H1 (cell line): ENCODE results near the gene DDX43. TPM values are rescaled to one million over a fixed set of nuclear protein-coding genes. Genes with fewer than 3 reads are reported as not detected.

Source experiments
- CTCF ChIA-PET: fragments of 300-600 bp; sonication (Branson Sonifier 250); formaldehyde crosslinking; loops from one replicate; lab custom pipeline; 2021; ENCODE audit not compliant: partially characterized antibody; lab: Charles Lee
- POLR2A ChIA-PET: fragments of 300-600 bp; sonication (Branson Sonifier 250); formaldehyde crosslinking; loops from one replicate; lab custom pipeline; 2021; ENCODE audit warnings: inconsistent platforms; ENCODE audit not compliant: partially characterized antibody; lab: Charles Lee
- DNase-seq, 2 experiments: peaks; one replicate each; pipeline versions ENCODE4 v3.0.0 to v3.0.0-alpha.2; 2010 to 2022; ENCODE audit warnings: low spot score in 2 of 2, low read depth in 1 of 2, mixed read lengths in 1 of 2
- FAIRE-seq: peaks from 2 replicates; lab custom pipeline; 2011; peaks lifted over from hg19 to GRCh38; lab: Jason Lieb, UNC
- H2AFZ ChIP-seq: 2 replicates; pipeline ENCODE4 v1.8.1; 2012; ENCODE audit warnings: low read length, inconsistent platforms
- H2AK5ac ChIP-seq: 2 replicates; pipeline ENCODE4 v1.6.1; 2013; ENCODE audit warnings: low read depth, low read length
- H2BK120ac ChIP-seq: replicated peaks from 2 replicates; pipeline ENCODE3; 2013; ENCODE audit warnings: low read depth, low read length, inconsistent platforms
- H2BK12ac ChIP-seq: 2 replicates; pipeline ENCODE4 v1.6.1; 2013; ENCODE audit warnings: low read depth, low read length
- H2BK15ac ChIP-seq: 2 replicates; pipeline ENCODE4 v1.6.1; 2013; ENCODE audit warnings: low read length
- H2BK20ac ChIP-seq: 2 replicates; pipeline ENCODE4 v1.6.1; 2013; ENCODE audit warnings: low read length
- H2BK5ac ChIP-seq: 2 replicates; pipeline ENCODE4 v1.6.1; 2013; ENCODE audit warnings: low read depth, low read length
- H3K14ac ChIP-seq: 2 replicates; pipeline ENCODE4 v1.6.1; 2013; ENCODE audit warnings: inconsistent platforms; ENCODE audit not compliant: insufficient read length
- H3K18ac ChIP-seq: 2 replicates; pipeline ENCODE4 v1.6.1; 2013; ENCODE audit warnings: low read length; ENCODE audit errors: extremely low read depth
- H3K23ac ChIP-seq: 2 replicates; pipeline ENCODE4 v1.6.1; 2013; ENCODE audit warnings: inconsistent platforms; ENCODE audit not compliant: insufficient read length
- H3K23me2 ChIP-seq: 2 replicates; pipeline ENCODE4 v1.6.1; 2013; ENCODE audit warnings: low read depth, low read length
- H3K27ac ChIP-seq: 2 replicates; pipeline ENCODE4 v1.6.1; 2011; ENCODE audit warnings: low read depth, low read length, inconsistent platforms
- H3K27me3 ChIP-seq, 4 experiments: replicated peaks in 1 of 4; 1 replicate in 1 of 4; 2 replicates in 3 of 4; pipeline versions ENCODE4 v1.6.1 to v1.8.1; 2011 to 2013; ENCODE audit warnings: low read length in 3 of 4, mild to moderate bottlenecking in 3 of 4, inconsistent platforms in 2 of 4, mixed read lengths in 2 of 4, moderate library complexity in 1 of 4; ENCODE audit not compliant: control insufficient read depth in 3 of 4, insufficient read depth in 3 of 4; ENCODE audit errors: extremely low read depth in 1 of 4
- H3K36me3 ChIP-seq, 4 experiments: 2 replicates each; pipeline versions ENCODE4 v1.6.1 to v1.8.1; 2011 to 2013; ENCODE audit warnings: mild to moderate bottlenecking in 4 of 4, low read length in 3 of 4, moderate library complexity in 2 of 4, control low read depth in 1 of 4, inconsistent platforms in 1 of 4; ENCODE audit not compliant: insufficient read depth in 4 of 4, control insufficient read depth in 2 of 4
- H3K4ac ChIP-seq: replicated peaks from 2 replicates; pipeline ENCODE3; 2013; ENCODE audit warnings: low read length, low read depth, mixed read lengths, inconsistent platforms; ENCODE audit not compliant: insufficient read length
- H3K4me1 ChIP-seq, 4 experiments: replicated peaks in 1 of 4; 1 replicate in 1 of 4; 2 replicates in 3 of 4; pipeline versions ENCODE4 v1.6.1 to v1.8.1; 2011 to 2013; ENCODE audit warnings: low read length in 3 of 4, inconsistent platforms in 2 of 4, mixed read lengths in 1 of 4; ENCODE audit not compliant: insufficient read depth in 4 of 4, control insufficient read depth in 3 of 4
- H3K4me2 ChIP-seq, 2 experiments: 2 replicates each; pipeline versions ENCODE4 v1.6.1 to v1.8.1; 2011 to 2013; ENCODE audit warnings: low read depth in 2 of 2, low read length in 2 of 2, control low read depth in 1 of 2, inconsistent platforms in 1 of 2, mild to moderate bottlenecking in 1 of 2; ENCODE audit not compliant: insufficient read depth in 1 of 2
- H3K4me3 ChIP-seq, 4 experiments: fragments of 200-600, 300-600 bp in 1 of 4; sonication (generic), shearing (Covaris generic), sonication (Bioruptor Twin) in 1 of 4; 2 replicates each; pipeline versions ENCODE4 v1.5.1 to v1.8.1; 2011 to 2016; ENCODE audit warnings: low read length in 4 of 4, low read depth in 3 of 4, control low read depth in 2 of 4, inconsistent platforms in 2 of 4, mild to moderate bottlenecking in 2 of 4, mixed read lengths in 1 of 4, moderate library complexity in 1 of 4; ENCODE audit not compliant: insufficient read depth in 2 of 4; ENCODE audit errors: extremely low read depth in 1 of 4
- H3K56ac ChIP-seq: replicated peaks from 2 replicates; pipeline ENCODE3; 2013; ENCODE audit warnings: low read depth, mild to moderate bottlenecking, mixed read lengths, low read length, inconsistent platforms; ENCODE audit not compliant: insufficient read length
- H3K79me1 ChIP-seq: 2 replicates; pipeline ENCODE4 v1.6.1; 2013; ENCODE audit warnings: low read depth, low read length, control low read depth
- H3K79me2 ChIP-seq, 2 experiments: 2 replicates each; pipeline versions ENCODE4 v1.6.1 to v1.8.1; 2012 to 2013; ENCODE audit warnings: low read length in 2 of 2, mild to moderate bottlenecking in 2 of 2, inconsistent platforms in 1 of 2; ENCODE audit not compliant: insufficient read depth in 2 of 2, control insufficient read depth in 1 of 2
- H3K9ac ChIP-seq, 4 experiments: replicated peaks in 1 of 4; 1 replicate in 1 of 4; 2 replicates in 3 of 4; pipeline versions ENCODE4 v1.6.1 to v1.8.1; 2011 to 2013; ENCODE audit warnings: low read depth in 3 of 4, low read length in 3 of 4, control low read depth in 2 of 4, mild to moderate bottlenecking in 2 of 4, moderate library complexity in 2 of 4, inconsistent platforms in 1 of 4; ENCODE audit errors: extremely low read depth in 1 of 4
- H3K9me3 ChIP-seq, 2 experiments: 2 replicates each; pipeline versions ENCODE4 v1.6.1 to v1.8.1; 2012 to 2013; ENCODE audit warnings: mild to moderate bottlenecking in 2 of 2, moderate library complexity in 2 of 2, control low read depth in 1 of 2, inconsistent platforms in 1 of 2, low read depth in 1 of 2, low read length in 1 of 2, mixed read lengths in 1 of 2; ENCODE audit not compliant: insufficient read depth in 2 of 2
- H4K20me1 ChIP-seq, 2 experiments: replicated peaks in 1 of 2; 2 replicates each; pipeline versions ENCODE3 to v1.8.1; 2011 to 2013; ENCODE audit warnings: inconsistent platforms in 2 of 2, low read length in 2 of 2, mild to moderate bottlenecking in 1 of 2; ENCODE audit not compliant: insufficient read depth in 2 of 2, control insufficient read depth in 1 of 2
- H4K5ac ChIP-seq: 2 replicates; pipeline ENCODE4 v1.6.1; 2013; ENCODE audit warnings: low read length, low read depth, mixed read lengths, inconsistent platforms; ENCODE audit not compliant: insufficient read length
- H4K8ac ChIP-seq: 2 replicates; pipeline ENCODE4 v1.8.0; 2013; ENCODE audit warnings: mild to moderate bottlenecking, moderate library complexity, low read length, inconsistent platforms; ENCODE audit not compliant: insufficient read depth; ENCODE audit errors: extremely low read depth
- H4K91ac ChIP-seq: replicated peaks from 2 replicates; pipeline ENCODE3; 2013; ENCODE audit warnings: low read length, mixed read lengths, inconsistent platforms; ENCODE audit not compliant: insufficient read length
- CHD2 ChIP-seq: IDR thresholded peaks from 2 replicates; pipeline ENCODE4 v1.6.1; 2012; ENCODE audit warnings: low read length, improper control_type of control experiment
- JUND ChIP-seq: IDR thresholded peaks from 2 replicates; pipeline ENCODE4 v1.6.1; 2011; ENCODE audit warnings: mild to moderate bottlenecking, improper control_type of control experiment, low read length
- KDM5A ChIP-seq: fragments of 200-600 bp; IDR thresholded peaks from 2 replicates; pipeline ENCODE4 v1.7.1; 2012; ENCODE audit warnings: mild to moderate bottlenecking, low read length, inconsistent platforms, mixed read lengths
- SIN3A ChIP-seq, 2 experiments: IDR thresholded peaks in 1 of 2; conservative IDR thresholded peaks in 1 of 2; 2 replicates each; pipeline ENCODE4 v1.6.1; 2011 to 2012; ENCODE audit warnings: low read length in 2 of 2, improper control_type of control experiment in 1 of 2, low read depth in 1 of 2, mild to moderate bottlenecking in 1 of 2
- SP2 ChIP-seq: IDR thresholded peaks from 2 replicates; pipeline ENCODE4 v1.6.1; 2012; ENCODE audit warnings: mild to moderate bottlenecking, low read length, inconsistent platforms
- TBP ChIP-seq: IDR thresholded peaks from 2 replicates; pipeline ENCODE4 v1.6.1; 2011; ENCODE audit warnings: low read depth, low read length, improper control_type of control experiment
- YY1 ChIP-seq: IDR thresholded peaks from 2 replicates; pipeline ENCODE4 v1.6.1; 2011; ENCODE audit warnings: low read depth, mild to moderate bottlenecking, low read length
- ZNF274 ChIP-seq: IDR thresholded peaks from 2 replicates; pipeline ENCODE4 v1.7.0; 2012; ENCODE audit warnings: low read length, borderline replicate concordance; ENCODE audit errors: extremely low read depth
- polyA plus RNA-seq, 7 experiments: library from polyadenylated mRNA; depleted of rRNA in 3 of 7; stranded (reverse) in 5 of 7; unstranded in 2 of 7; fragments of >200 nt in 5 of 7; fragments of 200-250 nt in 2 of 7; gene quantifications; 1 replicate in 5 of 7; 2 replicates in 1 of 7; 4 replicates in 1 of 7; pipeline versions ENCODE4 v1.2.1 to v1.2.3, GENCODE V29; 2011 to 2013; ENCODE audit warnings: missing spikeins in 2 of 7, mixed read lengths in 2 of 7
- total RNA-seq: library from RNA; stranded (reverse); fragmentation: NEBNext Ultra II Directional; extraction: Animal tissue kit (Norgen Biotek cat#: 25700); gene quantifications from 2 replicates; pipeline ENCODE4 v1.2.1, GENCODE V29; 2021

DDX43 gene
- total and polyA plus RNA-seq, 2 of the 8 experiments (the other 6 are each of a cell fraction or from before 2014, with no cell fraction given), result 0.05 TPM; not detected in 1

DNA sequence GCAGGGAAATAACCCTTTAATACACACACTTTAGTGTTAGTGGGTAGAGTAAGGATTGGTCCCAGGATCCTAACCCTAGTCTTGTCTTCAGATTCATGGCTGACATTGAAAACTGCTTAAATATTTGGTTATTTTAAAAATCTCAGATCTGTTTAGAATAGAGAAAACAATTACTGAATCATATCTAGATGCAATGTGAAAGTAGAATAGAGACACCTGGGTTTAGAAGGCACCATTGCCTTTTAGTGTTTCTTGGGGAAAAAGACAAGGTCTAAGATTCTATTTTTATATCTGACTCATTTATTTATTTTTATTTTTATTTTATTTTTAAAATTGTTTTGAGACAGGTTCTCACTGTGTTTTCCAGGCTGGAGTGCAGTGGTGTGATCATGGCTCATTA lies 6.0 kb downstream of the DDX43 start:
- ChIA-PET CTCF (no interaction called here), POLR2A (interaction anchor here (1.5 kb wide), 1 partner anchor 113 kb away, joined by 5 read pairs; no protein-coding TSS in a partner anchor)
- Histone ChIP-seq H3K9me3 (no peaks in the 10 kb centered on the region), H2BK120ac (no peak overlapping the region), H3K4ac (no peak overlapping the region), H3K4me3 (no peak overlapping the region), H3K4me1 (no peaks in the 10 kb centered on the region), H4K5ac (no peak overlapping the region), H3K4me2 (no peak overlapping the region), H4K91ac (no peak overlapping the region), H3K23me2 (no peaks in the 10 kb centered on the region), H3K23ac (no peak overlapping the region), H4K8ac (no peak overlapping the region), H3K36me3 (no peaks in the 10 kb centered on the region), H4K20me1 (no peaks in the 10 kb centered on the region), H2BK5ac (no peak overlapping the region), H3K9ac (no peak overlapping the region), H3K56ac (no peak overlapping the region), H3K27ac (no peak overlapping the region), H2BK15ac (no peak overlapping the region), H3K14ac (no peak overlapping the region), H3K79me2 (no peaks in the 10 kb centered on the region), H3K27me3 (no peaks in the 10 kb centered on the region), H3K18ac (no peak overlapping the region), H2BK20ac (no peak overlapping the region), H2AK5ac (no peak overlapping the region), H2BK12ac (no peak overlapping the region), H3K79me1 (no peaks in the 10 kb centered on the region), H2AFZ (no peak overlapping the region)
- DNase-seq, result no peak
- no peak for TF ChIP-seq CHD2
- no peak for TF ChIP-seq YY1
- no peak for TF ChIP-seq ZNF274
- no peak for TF ChIP-seq SP2
- TF ChIP-seq SIN3A (conservative IDR thresholded peaks at IDR 0.05 in 1 of 2, IDR thresholded peaks at IDR 0.05 in 1 of 2; ENCODE audit: low read depth in 1 of 2, low read length in 2 of 2), result no peak
- no peak for TF ChIP-seq KDM5A
- no peak for TF ChIP-seq TBP
- no peak for TF ChIP-seq JUND
- no peak for FAIRE-seq
